KMS-11 (cell line): Measurements from ENCODE around the gene CAST.

Experiments
- H2AFZ ChIP-seq: fragments of 200-600 bp; sonication (generic); 2 replicates; pipeline ENCODE4 v1.6.1; 2016; ENCODE audit warnings: antibody characterized with exemption, mixed run types, low read depth
- H3K27ac ChIP-seq: fragments of 200-600 bp; sonication (generic); 2 replicates; pipeline ENCODE4 v1.6.1; 2016; ENCODE audit warnings: mild to moderate bottlenecking, mixed run types
- H3K27me3 ChIP-seq: fragments of 200-600 bp; sonication (generic); 2 replicates; pipeline ENCODE4 v1.6.1; 2017; ENCODE audit warnings: mild to moderate bottlenecking, low read depth, mixed run types, moderate library complexity; ENCODE audit not compliant: insufficient read depth
- H3K36me3 ChIP-seq: fragments of 200-600 bp; sonication (generic); 2 replicates; pipeline ENCODE4 v1.6.1; 2017; ENCODE audit warnings: mild to moderate bottlenecking, mixed run types; ENCODE audit not compliant: insufficient read depth
- H3K4me1 ChIP-seq: fragments of 200-600 bp; sonication (generic); 2 replicates; pipeline ENCODE4 v1.6.1; 2016; ENCODE audit warnings: mild to moderate bottlenecking, low read depth, mixed run types; ENCODE audit not compliant: poor library complexity, severe bottlenecking
- H3K4me2 ChIP-seq: fragments of 200-600 bp; sonication (generic); 2 replicates; pipeline ENCODE4 v1.7.0; 2016; ENCODE audit warnings: mild to moderate bottlenecking, mixed run types
- H3K4me3 ChIP-seq: fragments of 200-600 bp; sonication (generic); IDR thresholded peaks from 2 replicates; pipeline ENCODE4 v1.6.1; 2017; ENCODE audit warnings: low read depth, low read length, mixed read lengths; ENCODE audit not compliant: insufficient read depth
- H3K79me2 ChIP-seq: fragments of 200-600 bp; sonication (generic); 2 replicates; pipeline ENCODE4 v1.6.1; 2016; ENCODE audit warnings: low read depth, mixed run types; ENCODE audit not compliant: insufficient read depth
- H3K9ac ChIP-seq: fragments of 200-600 bp; sonication (generic); 2 replicates; pipeline ENCODE4 v1.6.1; 2016; ENCODE audit warnings: mild to moderate bottlenecking, mixed run types
- H4K20me1 ChIP-seq: fragments of 200-600 bp; sonication (generic); 2 replicates; pipeline ENCODE4 v1.6.1; 2016; ENCODE audit warnings: mild to moderate bottlenecking, mixed run types; ENCODE audit not compliant: insufficient read depth
- TF ChIP-seq, protein P1 (sequence below): fragments of 200-600 bp; sonication (generic); conservative IDR thresholded peaks from 2 replicates; pipeline ENCODE4 v1.6.1; 2017; ENCODE audit warnings: low read depth, mild to moderate bottlenecking, antibody characterized with exemption, low read length, moderate library complexity, mixed read lengths

Gene CAST

DNA sequence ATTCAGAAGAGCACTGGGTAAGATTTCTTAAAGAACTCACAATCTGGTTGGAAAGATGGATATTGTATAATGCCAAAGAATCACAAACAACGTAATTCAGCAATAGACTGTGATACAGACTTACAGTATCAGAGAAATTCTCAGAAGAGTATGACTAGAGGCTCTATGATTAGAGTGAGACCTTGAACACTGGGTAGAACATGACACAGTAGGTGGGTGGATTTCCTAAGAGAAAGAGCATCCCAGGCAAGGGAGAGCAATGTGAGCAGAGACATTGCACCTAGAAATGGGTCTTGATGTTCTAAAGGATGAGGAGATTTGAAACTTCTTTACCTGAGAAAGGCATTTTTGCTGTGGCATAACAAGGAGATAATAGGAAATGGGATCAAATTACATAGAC, 27.3 kb upstream of the CAST start:
- Histone ChIP-seq H3K9ac (no peak overlapping the region), H3K4me2 (no peak overlapping the region), H3K27me3 (no peaks in the 10 kb centered on the region), H3K79me2 (no peaks in the 10 kb centered on the region), H2AFZ (no peak overlapping the region), H3K4me3 (no peak overlapping the region), H3K27ac (no peak overlapping the region), H3K36me3 (no peaks in the 10 kb centered on the region), H3K4me1 (peaks cover 3% of the 10 kb centered on the region), H4K20me1 (no peaks in the 10 kb centered on the region)
- TF ChIP-seq, protein P1, sequence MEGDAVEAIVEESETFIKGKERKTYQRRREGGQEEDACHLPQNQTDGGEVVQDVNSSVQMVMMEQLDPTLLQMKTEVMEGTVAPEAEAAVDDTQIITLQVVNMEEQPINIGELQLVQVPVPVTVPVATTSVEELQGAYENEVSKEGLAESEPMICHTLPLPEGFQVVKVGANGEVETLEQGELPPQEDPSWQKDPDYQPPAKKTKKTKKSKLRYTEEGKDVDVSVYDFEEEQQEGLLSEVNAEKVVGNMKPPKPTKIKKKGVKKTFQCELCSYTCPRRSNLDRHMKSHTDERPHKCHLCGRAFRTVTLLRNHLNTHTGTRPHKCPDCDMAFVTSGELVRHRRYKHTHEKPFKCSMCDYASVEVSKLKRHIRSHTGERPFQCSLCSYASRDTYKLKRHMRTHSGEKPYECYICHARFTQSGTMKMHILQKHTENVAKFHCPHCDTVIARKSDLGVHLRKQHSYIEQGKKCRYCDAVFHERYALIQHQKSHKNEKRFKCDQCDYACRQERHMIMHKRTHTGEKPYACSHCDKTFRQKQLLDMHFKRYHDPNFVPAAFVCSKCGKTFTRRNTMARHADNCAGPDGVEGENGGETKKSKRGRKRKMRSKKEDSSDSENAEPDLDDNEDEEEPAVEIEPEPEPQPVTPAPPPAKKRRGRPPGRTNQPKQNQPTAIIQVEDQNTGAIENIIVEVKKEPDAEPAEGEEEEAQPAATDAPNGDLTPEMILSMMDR, result no peak

GRCh38 chr5:96636046-96636445, 26.1 kb upstream of the CAST start:
- no peaks in the 10 kb centered on the region for H3K36me3 ChIP-seq
- H3K4me1 ChIP-seq, result peaks cover 1% of the 10 kb centered on the region
- H3K4me3 ChIP-seq, result no peak overlapping the region
- H3K9ac ChIP-seq, result no peak overlapping the region
- no peaks in the 10 kb centered on the region for H3K27me3 ChIP-seq
- TF ChIP-seq, protein P1, result no peak
- H3K79me2 ChIP-seq, result no peaks in the 10 kb centered on the region
- H3K27ac ChIP-seq, result no peak overlapping the region
- H3K4me2 ChIP-seq, result no peak overlapping the region
- H2AFZ ChIP-seq, result no peak overlapping the region
- no peaks in the 10 kb centered on the region for H4K20me1 ChIP-seq

GRCh38 chr5:96636594-96636993, 25.6 kb upstream of the CAST start:
- Histone ChIP-seq H3K36me3 (no peaks in the 10 kb centered on the region), H3K4me3 (no peak overlapping the region), H3K79me2 (no peaks in the 10 kb centered on the region), H2AFZ (no peak overlapping the region), H4K20me1 (no peaks in the 10 kb centered on the region), H3K27ac (no peak overlapping the region), H3K4me1 (peaks cover 7% of the 10 kb centered on the region), H3K27me3 (no peaks in the 10 kb centered on the region), H3K9ac (no peak overlapping the region), H3K4me2 (no peak overlapping the region)
- TF ChIP-seq, protein P1, result no peak

DNA sequence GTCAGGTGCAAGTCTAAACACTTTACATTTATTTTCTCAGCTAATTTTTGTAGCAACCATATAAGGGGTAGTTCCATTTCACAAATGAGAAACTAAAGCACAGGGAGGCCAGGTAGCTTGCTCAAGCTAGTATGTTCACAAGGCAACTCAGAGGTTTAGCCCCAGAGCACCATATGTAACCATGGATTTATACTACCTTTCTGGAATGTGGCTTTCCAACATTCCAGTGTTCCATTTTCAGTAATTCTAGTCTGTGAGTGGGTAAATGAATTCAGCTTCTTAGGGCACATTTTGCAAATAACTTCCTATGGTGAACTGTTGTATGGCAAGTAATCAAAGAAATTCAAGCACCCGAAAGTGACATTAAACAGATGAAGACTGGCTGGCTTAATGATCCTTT, 25.0 kb upstream of the CAST start:
- TF ChIP-seq, protein P1, result no peak
- H2AFZ ChIP-seq, result no peak overlapping the region
- H3K27ac ChIP-seq, result no peak overlapping the region
- no peaks in the 10 kb centered on the region for H4K20me1 ChIP-seq
- peaks cover 13% of the 10 kb centered on the region for H3K4me1 ChIP-seq
- H3K9ac ChIP-seq, result no peak overlapping the region
- no peak overlapping the region for H3K4me3 ChIP-seq
- H3K4me2 ChIP-seq, result no peak overlapping the region
- H3K36me3 ChIP-seq, result no peaks in the 10 kb centered on the region
- no peaks in the 10 kb centered on the region for H3K79me2 ChIP-seq
- no peaks in the 10 kb centered on the region for H3K27me3 ChIP-seq

GRCh38 chr5:96638561-96638960, 23.6 kb upstream of the CAST start:
- TF ChIP-seq, protein P1, result no peak
- Histone ChIP-seq H3K79me2 (no peaks in the 10 kb centered on the region), H2AFZ (no peak overlapping the region), H4K20me1 (no peaks in the 10 kb centered on the region), H3K4me3 (no peak overlapping the region), H3K36me3 (no peaks in the 10 kb centered on the region), H3K4me2 (no peak overlapping the region), H3K27ac (no peak overlapping the region), H3K9ac (no peak overlapping the region), H3K4me1 (peaks cover 24% of the 10 kb centered on the region), H3K27me3 (no peaks in the 10 kb centered on the region)
